GM13977 (cell line): ENCODE results near the gene ORM1.

ENCODE experiments used
- DNase-seq: peaks from one replicate; pipeline ENCODE4 v3.0.0; 2012; ENCODE audit warnings: low spot score
- CTCF ChIP-seq: IDR thresholded peaks from 2 replicates; pipeline ENCODE4 v1.5.1; 2012; ENCODE audit warnings: mild to moderate bottlenecking, control low read depth; ENCODE audit not compliant: insufficient read depth; ENCODE audit errors: extremely low read depth, missing control alignments
- in situ Hi-C: fragments of 300-500 bp; cut with MboI; formaldehyde crosslinking; loops from one replicate; pipeline ENCODE4 v1.12.0; 2022; ENCODE audit warnings: low sequenced_read_pairs, low pct_unique_long_range_greater_than_20kb, mixed read lengths, inconsistent platforms; ENCODE audit not compliant: unreplicated experiment

Gene ORM1

GRCh38 chr9:114304416-114305188 is 18.3 kb upstream of the ORM1 start:
- DNase-seq: no peak
- no peak for TF ChIP-seq CTCF
- in situ Hi-C loops: no loop called here

GRCh38 chr9:114307899-114308267 is 15.0 kb upstream of the ORM1 start:
- DNase-seq: no peak
- no peak for TF ChIP-seq CTCF
- in situ Hi-C loops: no loop called here

- no peak for TF ChIP-seq CTCF
- no peak for DNase-seq
- in situ Hi-C loops: no loop called here
These were observed 14.4 kb upstream of the ORM1 start for GRCh38 chr9:114308361-114308950.

DNA sequence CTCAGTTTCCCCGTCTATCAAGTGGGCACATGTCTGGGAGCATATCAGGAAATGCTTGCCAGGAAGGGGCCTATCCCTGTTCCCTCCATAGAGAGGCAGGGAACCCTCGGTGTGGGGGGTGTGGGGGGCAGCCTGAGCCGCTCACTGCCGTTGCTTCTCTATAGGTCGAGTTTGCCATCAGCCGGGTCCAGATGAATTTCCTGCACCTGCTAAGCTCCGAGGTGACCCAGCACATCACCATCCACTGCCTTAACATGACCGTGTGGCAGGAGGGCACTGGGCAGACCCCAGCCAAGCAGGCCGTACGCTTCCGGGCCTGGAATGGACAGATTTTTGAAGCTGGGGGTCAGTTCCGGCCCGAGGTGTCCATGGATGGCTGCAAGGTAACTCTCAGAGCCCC is 13.8 kb upstream of the ORM1 start:
- no peak for DNase-seq
- no peak for TF ChIP-seq CTCF
- in situ Hi-C loops: no loop called here

DNA sequence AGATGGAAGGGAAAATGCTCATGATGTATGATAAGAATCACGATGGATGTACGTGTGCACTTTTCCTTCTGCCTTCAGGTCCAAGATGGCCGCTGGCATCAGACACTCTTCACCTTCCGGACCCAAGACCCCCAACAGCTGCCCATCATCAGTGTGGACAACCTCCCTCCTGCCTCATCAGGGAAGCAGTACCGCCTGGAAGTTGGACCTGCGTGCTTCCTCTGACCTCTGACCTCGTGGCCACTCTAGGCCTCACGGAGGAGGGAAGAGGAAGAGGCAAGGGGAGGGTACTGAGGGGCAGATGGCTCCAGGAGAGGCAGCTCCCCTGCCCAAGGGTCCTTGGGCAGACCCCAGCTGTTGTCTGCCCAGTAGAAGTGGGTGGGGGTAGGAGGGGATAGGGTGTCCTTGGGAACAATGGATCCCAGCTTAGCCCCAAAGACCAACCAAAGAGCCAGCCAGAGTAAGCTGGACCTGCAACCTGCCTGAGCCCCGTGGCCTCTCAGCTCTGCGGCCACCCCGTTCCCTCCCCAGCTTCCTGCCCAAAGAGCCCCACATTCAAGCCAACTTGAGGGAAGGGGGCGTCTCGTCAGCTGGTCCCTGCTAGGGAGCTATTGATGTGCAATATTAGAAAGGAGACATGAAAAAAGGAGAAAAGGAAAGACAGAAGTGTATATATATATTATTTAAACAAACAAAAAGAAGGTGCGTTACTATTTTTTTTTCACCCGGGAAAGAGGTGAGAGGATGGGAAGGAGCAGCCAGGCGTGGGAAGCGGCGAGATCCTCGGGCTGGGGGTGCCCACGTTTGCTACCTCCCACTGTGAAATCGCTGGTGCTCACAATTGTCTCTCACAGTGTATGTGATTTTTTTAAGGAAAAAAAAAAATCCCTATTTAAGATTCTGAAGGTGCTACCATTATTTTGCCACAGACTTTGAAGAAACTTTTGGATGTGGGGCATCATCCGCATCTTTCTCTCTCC is 12.1 kb upstream of the ORM1 start:
- in situ Hi-C loops: no loop called here
- no peak for DNase-seq
- TF ChIP-seq CTCF: no peak
